Putamen (tissue), 1 donor: ENCODE data around the gene RNF207.

Experiments
- DNase-seq: peaks from one replicate; pipeline ENCODE4 v3.0.0-alpha.2; 2016; ENCODE audit warnings: low spot score

RNF207 gene

DNA sequence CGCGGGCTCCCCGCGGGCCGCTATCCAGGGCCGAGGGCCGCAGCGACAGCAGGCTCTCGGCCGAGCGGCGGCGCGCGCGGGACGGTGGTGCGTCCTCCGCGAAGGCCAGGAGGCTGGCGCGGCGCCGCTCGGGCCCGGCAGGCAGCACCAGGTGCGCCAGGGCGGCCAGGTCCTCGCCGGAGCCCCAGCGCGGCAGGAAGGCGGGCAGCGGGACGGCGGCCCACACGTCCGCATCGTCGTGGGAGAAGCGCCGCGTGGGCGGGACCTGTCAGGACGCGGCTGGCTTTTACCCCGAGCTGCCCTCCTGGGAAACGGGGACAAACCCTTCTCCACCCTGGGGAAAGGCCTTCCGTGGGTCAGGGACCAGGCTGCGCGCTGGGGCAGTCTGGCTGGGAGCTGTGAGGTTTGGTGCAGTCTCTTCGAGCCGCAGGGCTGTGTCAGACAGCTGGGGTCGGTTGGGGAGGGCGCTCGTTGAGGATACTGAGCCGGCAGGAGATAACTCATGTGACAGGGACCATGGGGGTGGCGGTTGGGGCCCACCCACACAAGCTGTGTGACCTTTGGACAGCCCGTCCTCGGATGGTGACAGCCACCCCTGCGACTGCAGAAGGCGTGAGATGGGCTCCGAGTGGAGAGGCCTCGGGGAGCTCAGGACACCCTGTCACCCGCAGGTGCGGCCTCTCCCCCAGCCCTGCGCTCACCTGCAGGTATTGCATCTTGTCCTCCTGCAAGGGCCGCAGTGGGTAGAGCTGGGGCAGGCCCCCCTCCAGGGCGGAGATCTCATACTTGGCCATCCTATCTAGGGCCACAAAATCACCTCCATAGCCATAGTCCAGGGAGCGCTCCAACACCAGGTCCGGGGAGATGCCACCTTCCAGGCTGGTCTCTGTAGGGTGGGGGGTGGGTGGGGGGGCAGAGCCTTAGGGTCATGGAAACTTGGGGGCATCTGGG is 44.1 kb downstream of the RNF207 start:
- no peak for DNase-seq

DNA sequence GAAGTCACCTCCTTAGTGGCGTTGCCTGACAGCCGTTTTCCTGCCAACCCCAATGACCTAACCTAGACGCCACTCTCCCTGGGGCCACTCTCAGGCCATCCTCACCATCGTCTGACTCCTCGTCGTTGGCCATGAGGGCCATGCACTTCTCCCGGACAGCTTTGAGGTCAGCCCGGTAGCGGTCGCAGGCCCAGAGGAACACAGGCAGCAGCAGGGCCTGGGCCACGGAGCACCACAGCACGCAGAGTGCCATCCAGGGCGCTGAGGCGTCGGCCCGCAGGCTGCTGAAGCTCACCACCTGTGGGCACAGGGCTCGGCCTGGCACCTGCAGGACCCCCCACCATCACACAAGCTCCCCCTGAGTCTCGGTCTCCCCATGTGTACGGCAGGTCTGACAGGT is 45.3 kb downstream of the RNF207 start:
- DNase-seq = no peak

DNA sequence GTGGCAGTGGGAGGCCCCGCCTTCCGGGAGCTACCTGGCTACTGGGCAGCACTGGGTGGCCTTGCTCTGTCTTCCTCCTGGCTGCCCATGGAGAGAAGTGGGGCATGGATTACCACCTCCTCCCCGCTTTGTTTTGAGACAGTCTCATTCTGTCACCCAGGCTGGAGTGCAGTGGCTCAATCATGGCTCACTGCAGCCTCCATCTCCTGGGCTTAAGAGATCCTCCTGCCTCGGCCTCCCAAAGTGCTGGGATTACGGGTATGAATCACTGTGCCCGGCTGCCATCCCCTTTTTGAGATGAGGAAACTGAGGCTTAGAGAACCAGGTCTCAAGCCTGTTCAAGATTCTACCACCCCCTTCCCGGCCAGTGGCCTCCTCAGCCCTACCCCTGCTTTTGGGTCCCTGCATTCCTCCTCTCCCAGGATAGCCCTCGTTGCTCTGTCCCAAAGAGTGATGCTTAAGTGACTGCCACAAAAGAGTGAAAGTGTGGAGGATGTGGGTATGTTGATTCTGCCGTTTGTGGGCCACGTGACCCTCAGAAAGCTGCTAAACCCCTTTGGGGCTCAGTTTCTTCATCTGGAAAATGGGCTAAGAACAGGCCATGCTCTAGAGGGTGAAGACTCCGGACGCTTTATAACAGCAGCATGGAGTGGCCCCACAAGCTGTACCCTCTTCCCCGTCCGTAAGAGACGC is 45.9 kb downstream of the RNF207 start:
- DNase-seq = no peak

DNA sequence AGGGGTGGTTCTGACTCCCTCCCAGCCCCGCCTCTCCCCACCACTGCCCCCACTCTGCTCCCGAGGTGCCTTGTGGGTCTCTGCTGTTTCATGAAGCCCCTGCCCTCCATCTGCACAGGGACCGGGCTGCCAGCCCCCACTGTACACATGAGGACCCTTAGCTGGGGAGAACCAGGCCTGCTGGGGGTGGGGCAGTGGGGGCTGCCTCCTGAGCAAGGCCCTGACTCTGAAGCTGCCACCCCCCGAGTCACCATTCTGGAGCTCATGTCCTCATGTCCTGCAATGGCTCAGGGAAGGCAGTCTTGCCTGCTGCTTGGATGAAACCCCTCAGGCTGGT is 46.4 kb downstream of the RNF207 start:
- no peak for DNase-seq

DNA sequence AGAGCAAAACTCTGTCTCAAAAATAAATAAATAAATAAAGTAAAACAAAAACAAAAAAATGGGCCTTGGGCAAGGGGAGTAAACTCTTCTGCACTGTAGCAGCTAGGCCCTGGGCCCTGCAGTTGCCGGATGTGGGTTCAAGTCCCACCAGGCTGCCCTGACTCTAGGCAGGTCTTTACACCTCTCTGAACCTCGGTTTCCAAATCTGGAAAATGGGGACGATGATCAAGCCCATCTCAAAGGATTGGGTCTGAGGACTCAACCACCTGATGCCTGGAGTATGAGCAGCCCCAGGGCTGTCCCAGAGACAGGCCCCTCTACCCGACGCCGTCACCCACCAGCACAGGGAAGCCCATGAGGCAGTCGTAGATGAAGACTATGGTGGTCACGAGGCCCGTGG is 47.5 kb downstream of the RNF207 start:
- no peak for DNase-seq

DNA sequence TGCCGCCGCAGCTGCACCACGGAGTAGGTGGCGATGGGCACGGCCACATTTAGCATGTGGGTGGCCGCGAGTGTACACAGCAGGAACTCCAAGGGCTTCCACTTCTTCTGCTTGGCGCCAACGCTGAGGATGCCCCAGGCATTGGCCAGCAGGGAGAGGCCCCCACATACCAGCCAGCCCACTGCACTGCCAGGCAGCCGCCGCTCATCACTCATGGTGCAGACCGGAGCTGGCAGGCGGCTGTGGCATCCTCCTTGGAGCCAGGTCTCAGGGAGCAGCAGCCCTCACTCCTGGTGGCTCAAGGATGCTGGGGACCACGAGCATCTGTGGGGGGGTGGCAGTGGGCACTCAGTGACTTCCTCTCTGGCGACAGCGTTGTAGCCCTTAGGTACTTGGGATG is 48.8 kb downstream of the RNF207 start:
- no peak for DNase-seq

DNA sequence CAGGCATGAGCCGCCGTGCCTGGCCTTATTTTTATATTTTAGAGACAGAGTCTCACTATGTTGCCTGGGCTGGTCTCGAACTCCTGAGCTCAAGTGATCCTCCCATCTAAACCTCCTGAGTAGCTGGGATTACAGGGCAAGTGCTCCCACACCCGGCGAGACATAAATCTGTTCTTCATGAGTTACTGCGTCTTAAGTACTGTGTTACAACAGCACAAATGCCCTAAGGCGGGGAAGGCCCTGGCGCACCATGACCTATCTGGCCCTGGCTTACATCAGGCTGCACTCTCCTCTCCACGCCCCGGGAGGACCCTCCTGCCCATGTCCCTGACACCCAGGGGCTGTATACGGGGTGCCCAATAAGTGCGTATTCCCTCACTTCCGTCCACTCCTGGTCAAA is 50.7 kb downstream of the RNF207 start:
- DNase-seq = no peak

DNA sequence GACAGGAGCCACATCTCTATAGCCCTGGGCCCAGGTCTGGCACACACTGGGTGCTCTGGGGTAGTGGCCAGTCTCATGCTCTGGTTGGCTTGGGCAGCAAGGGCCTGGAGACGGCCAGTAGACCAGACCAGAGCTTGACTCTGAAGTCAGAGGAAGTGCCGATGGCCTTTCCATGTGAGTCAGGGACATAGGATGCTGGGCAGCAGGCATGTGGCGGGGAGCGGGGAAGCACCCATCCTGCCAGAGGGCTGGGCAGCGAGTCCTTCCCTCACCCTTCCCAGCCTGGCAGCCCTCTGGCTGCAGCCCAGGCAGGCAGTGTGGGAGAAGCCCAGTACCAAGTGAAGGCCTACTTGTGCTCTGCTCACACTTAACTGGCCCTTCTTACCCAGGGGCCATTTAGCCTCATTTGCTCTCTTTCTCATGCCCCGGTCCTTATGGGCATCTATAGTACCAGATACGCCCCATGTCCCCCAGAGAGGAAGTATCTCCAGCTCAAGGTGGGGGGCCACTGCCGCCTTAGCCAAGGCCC is 51.7 kb downstream of the RNF207 start:
- DNase-seq = no peak

DNA sequence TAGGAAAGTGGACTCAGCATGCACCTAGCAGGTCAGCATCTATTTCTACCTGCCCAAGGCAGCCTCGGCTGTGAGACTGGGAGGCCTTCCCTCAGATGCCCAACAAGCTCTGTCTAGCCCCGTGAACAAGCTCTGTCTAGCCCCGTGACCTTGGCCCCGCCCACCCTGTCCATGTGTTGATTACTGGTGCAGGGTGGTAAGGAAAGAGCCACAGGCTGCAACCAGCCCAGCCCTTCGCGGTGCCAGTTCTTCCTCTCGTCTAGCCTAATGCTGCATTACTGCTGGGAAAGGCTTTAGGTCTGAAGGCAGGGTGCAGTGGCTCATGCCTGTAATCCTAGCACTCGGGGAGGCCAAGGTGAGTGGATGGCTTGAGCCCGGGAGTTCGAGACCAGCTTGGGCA is 52.8 kb downstream of the RNF207 start:
- DNase-seq = no peak

DNA sequence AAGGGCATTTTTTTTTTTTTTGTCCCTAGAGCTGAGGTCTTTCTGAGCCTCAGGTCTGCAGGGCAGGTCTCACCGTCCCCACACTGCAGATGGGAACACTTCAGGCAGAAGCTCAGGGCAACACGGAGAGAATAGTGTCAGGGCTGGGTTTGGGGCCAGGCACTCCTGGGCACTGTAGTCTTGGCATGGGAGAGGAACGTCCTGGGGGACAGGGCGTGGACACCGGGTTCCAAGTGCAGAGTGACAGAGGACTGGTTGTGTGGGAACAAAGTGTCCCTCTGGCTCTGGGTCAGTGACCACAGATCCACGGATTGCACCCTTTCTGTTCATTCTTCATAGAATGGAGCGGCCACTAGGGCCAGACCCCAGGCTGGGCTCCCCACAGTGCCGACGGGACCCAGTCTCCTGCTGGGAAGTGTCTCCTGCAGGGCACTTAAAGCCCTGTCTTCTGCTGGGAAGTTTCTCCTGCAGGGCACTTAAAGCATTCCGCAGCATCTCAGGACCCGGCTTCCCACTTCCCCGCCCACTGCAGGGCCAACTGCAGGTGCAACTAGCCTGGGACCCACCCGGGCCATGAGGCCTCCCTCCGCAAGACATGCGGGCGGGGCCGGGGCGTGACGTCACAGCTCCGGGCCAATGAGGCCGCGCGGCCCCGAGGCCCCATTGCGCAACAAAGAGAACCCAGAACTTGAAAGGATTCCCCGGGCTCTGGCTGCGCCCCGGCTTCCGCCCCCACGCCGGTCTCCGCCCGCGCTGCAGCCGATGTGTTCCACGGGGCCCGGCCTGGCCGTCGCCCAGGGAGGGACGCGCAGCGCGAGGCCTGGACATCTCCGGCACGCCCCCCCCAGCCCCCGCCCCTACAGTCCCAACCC is 53.8 kb downstream of the RNF207 start:
- DNase-seq = no peak

DNA sequence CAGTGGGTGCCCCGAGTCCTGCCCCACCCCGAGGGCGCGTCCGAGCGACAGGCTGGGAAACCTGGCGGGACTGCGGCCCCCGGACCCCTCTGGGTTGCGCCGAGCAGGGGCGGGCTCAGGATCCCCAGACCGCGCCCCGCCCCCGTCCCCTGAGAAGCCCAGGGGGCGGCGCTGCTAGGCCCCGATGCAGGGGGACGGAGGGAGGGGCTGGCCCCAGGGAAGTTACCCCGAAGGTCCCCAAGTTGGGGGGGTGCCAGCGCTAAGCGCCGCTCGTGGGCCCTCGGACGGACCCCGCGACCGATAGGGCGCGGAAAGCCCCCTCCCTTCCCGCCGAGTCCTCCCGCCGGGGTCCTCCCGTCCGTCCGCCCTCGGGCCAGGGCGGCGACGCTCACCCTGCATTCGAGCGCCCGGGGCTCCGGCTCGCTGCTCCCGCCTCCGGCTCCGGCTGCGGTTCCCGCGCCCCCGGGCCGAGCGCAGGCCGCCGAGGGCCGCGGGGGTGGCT is 54.6 kb downstream of the RNF207 start:
- DNase-seq = no peak

DNA sequence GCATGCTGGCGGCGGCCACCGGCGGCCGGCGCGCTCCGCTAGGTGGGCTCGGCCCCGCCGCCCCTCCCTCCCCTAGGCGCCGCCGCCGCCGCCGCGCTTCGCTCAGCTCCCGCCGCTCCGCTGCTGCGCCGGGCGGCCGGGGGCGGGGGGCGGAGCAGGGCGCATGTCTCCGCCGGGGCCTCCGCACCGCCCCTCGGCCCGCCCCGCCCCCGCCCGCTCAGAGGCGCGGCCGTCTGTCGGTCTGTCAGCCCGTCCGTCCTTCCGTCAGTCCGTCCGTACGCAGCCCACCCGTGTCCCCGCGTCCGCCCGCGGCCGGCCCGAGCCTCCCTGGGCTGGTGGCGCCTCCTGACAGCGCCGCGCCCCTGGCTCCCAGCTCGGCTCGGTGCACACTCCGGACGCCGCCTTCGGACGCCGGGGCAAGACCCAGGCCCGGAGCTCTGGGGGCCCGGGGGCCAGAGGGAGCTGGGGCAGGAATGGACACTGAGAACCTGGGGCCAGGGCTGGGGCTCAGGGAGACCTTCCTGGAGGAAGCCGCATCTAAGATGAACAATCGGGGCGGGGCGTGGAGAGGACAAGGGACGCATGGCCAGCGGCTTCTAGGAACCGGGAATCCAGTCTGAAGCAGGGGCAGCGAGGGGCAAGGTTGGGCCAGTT is 55.2 kb downstream of the RNF207 start, which contains the start of gene GPR153:
Gene GPR153, minus strand, starts transcription at position 138 of the 654 bp plus-strand sequence. CDS start 6,193 bp downstream, outside the sequence.
- no peak for DNase-seq

DNA sequence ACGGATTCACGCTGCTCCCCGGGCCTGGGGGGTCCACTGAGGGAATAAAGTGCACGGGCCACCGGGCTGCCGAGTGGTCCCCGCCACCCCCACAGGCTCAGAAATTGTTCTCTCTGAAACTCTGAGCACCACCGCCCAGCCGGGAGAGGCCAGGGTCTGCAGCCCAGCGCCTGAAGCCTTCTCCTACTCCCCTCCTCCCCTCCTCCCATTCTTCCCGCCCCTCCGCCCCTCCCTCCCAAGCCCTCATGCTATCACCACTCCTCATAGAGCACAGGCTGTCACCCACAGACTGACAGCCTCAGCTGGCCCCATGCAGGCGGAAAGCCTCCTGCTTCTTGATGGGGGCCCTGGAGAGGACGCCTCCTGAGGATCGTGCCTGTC is 55.7 kb downstream of the RNF207 start:
- no peak for DNase-seq

DNA sequence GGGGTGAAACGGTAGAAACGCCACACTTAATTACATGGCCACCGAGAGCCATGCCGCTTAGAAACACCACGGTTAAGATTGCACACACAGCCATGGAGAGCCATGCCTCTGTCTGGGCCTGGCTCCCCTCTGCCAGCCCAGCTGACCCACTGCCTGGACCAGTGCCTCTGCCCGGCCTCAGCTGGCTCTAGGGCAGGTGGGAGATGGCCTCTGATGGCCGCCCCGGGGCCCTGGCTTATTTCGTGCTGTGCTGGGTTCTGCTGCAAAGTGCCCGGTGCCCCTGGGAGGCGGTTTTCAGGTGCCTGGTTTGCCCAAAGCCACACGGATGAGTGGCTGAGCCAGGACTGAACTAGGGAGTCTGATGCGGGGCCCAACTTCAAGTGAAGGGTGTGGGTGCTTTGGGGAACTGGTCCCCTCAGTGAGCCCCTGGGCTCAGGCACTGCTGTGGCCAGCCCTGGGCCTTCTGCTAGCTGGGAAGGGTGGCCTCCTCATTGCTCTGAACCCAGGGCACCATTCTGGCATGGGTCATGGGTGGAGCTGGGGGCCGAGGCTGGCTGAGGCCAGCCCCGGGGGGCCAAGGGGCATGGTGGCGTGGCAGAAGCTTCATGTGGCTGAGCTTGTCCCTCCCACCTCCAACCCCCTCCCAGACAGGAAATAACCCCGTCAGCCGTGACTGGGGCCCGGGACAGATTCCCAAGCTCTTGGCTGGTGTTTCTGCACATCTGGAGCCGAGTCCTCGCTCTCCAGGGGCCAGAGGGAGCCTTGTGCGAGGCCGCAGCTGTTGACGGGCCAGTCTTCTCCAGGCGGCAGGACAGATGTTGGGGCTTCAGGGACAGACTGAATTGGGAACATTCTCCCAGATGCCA is 56.9 kb downstream of the RNF207 start:
- DNase-seq = no peak

DNA sequence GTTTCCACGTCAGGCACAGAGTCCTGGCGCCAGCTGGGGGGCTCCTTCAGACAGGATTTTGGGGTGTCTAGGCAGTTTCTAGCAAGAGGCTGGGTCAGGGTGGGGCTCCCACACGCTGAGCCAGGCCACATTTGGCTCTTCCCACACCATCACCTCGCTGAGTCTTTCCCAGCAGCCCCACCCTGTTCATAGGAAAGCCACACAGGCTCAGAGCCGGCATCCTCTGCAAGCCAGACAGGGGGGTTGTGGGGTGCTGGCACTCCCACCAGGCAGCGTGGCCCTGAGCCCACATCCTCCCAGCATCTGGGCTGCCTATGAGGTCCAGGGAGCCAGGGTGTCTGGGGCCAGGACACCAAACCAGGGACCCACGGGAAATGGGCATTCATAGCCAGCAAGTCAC is 57.8 kb downstream of the RNF207 start:
- no peak for DNase-seq

DNA sequence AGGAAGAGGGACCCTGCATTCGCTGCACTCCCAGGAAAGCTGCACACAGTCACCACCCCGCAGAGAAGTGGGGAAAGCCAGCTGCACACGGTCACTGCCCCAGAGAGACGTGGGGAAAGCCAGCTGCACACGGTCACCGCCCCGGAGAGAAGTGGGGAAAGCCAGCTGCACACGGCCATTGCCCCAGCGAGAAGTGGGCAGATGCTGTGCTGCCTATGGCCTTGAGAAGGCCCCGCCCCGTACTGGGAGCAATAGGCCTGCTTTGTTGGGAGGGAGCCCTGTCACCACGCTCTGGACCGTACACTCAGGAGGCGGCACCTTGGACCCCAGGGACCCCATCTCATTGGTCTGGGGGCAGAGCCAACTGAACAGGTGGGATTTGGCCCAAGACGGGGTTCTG is 59.2 kb downstream of the RNF207 start:
- no peak for DNase-seq

DNA sequence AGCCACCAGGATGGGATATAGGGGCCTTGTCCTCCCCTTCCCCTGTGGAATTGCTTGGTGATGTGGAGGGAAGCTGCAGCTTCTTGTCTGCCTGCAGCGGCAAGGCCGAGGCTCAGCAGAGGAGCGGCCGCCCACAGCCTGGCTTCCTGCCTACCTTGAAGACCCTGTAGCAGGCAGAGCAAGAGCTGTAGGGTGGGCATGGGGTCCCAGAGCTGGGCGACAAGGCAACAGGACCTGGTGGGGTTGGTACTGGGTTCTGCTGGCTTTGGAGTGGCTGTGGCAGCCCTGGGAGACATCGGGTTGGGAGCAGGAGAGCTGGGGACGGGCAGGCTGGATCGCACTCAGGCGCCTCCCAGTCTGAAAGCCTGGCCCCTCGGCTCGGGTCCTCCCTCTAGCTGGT is 60.7 kb downstream of the RNF207 start:
- no peak for DNase-seq

DNA sequence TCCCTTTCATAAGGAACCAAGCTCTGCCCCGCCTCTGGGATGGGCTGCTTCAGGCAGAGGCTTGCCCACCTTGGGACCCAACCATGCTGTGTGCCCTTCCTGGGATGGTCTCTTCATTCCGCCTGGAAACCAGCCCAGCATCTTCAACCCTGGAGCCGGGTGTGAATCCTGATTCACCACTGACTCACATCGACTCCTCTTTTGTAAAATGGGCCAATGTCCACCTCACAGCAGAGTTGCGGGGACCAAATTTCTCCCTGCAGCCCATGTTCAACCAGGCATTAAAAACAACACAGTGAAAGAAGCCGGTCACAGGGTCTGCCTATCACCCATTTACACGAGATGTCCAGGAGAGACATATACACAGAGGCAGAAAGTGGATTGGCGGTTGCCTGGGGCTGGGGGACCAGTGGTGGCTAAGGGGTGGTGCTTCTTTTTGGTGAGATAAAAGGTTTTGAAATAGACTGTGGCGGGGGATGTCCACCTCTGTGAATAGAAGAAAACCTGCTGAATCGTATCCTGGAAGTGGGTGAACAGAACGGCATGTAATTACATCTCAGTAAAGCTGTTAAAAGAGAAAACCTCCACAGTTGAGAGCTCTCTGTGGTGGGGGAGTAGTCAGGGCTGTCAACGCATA is 61.9 kb downstream of the RNF207 start:
- no peak for DNase-seq

DNA sequence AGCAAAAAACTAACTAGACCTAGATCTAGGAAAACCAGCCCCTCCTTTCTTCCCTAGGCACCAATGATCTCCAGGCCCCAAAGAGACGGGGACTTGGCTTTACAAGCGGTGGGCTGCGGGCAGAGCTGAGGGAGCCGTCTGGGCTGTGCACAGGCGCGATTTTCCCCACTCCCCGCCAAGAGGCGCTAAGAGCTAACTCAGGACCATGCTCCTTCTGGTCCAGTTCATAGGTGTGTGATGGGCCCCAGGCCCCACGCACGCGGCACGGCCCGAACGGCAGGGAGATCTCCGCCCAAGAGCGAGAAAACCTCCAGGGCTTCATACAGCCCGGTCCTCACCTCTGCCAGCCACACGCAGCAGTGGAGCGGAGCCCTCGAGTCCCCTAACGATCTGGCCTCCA is 62.5 kb downstream of the RNF207 start:
- DNase-seq = no peak

DNA sequence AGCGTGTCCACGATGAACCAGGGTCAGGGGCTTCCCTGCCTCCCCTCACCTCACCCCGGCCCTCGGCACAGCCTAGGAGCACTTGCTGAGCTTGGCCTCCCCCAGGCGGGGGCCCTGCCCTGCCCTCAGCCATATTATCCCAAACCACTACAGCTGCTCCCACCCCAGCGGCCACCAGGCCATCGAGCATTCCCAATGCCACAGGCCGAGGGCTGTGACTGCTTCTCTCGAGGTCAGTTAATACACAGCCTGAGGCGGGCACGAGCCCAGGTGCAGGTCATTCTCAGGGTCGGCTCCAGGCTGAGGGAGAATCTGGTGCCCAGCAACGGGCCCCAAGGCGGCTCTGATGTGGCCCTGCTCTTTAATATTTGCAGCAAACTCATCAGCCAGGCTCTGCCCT is 63.4 kb downstream of the RNF207 start:
- DNase-seq = no peak
